Iris pigment epithelial cell (primary cell): Measurements from ENCODE around the gene CHPF.

ENCODE experiments used
- DNase-seq: peaks from one replicate; pipeline ENCODE4 v3.0.0-alpha.2; 2011; ENCODE audit warnings: low read depth

Gene CHPF

DNA sequence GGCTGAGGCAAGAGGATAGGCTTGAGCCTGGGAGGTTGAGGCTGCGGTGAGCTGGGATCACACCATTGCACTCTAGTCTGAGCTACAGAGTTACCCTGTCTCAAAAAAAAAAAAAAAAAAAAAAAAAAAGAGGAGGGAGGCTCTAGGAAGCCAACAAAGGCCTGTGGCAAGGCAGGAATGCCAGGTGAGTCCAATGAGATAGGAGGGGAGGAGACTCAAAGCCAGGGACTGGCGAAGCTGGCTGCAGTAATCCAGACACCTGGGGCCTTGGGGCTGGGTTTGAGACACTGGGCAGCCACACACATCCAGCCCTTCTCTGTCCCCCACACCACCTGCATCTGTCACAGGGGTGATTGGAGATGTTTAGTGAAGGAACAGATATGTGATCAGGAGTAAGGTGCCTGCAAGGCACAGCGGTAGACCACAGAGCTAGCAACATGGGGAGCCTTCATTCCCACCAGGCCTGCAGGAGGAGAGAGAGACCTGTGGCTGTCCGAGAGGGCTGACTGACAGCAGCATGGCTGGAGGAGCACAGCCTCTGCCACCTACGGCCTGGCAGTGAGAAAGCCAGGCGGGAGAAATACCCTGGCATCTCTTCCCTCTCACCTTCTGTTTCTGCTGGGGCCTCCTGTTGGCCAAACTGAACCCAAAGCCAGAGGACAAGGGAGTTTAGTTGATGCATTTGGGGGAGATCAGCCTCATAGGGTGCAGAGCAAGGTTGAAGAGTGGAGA is 9.5 kb downstream of the CHPF start:
- no peak for DNase-seq

DNA sequence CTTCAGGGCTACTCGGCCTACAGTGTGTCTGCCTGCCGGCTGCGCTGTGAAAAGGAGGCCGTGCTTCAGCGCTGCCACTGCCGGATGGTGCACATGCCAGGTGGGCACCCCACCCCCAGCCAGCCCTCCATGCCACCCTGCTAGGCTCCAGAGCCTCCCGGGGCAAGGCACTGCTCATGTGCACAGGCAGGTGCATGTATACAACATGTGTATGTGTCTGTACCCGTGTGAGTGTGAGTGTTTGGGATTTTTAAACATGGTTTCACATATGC is 11.3 kb downstream of the CHPF start:
- no peak for DNase-seq

DNA sequence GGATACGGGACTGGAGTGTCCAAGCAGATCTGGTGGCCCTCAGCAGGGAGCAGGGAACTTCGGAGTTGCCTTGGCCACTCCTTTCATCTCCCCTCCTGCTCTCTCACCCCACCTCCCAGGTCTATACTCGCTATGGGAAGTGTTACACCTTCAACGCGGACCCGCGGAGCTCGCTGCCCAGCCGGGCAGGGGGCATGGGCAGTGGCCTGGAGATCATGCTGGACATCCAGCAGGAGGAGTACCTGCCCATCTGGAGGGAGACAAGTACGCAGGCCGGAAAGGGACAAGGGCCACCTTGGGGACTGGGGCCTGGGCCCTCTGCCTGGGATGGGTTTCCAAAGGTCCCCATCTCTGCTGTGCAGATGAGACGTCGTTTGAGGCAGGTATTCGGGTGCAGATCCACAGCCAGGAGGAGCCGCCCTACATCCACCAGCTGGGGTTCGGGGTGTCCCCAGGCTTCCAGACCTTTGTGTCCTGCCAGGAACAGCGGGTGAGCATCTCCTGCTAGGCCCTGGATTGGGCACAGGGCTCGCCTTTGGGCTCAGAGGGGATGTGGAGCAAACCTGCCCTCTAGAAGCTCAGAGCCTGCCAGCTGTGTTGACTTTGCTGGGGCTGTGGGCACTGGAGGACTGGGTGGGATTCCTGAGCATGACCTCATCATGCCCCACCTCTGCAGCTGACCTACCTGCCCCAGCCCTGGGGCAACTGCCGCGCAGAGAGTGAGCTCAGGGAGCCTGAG is 11.8 kb downstream of the CHPF start:
- DNase-seq: no peak

DNA sequence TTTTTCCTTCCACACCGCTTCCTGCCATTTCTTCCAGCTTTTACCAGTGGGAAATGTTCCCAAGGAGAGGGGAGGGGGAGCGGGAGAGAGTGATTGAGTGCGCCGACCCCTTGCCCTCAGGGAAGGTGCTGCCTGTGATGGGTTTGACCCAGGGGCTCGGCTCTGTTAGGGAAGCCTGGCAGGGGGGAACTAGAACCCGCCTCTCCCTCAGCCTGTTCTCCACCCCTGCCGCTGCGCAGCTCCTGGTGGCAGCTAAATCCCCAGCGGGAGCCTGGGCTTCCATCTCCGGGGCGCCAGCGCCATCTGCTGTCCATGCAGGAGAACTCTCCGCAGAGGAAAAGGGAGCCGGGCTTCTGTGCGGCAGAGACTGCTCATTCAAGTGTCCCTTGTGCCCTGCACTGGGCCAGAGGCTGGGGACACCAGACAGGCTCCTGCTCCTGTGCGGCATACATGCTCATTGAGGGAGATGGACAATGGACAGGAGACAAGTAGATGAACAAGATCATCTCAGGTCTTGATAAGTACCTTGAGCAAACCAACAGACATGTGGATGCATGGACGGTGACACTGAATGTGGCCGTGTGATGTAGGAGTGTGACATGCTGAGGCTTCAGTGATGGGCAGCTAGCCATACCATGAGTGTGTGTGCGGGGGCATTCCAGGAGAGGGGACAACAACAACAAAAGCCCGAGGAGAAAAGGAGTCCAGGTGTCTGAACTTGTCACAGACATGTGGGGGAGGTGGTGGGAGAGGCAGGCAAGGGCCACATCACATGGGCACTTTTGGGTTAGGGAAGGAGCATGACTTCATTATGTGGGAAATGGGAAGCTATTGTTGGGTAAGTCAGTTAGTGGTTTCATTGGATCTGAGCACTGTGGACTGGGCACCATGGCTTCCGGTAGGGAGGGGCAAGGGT is 13.3 kb downstream of the CHPF start:
- DNase-seq: peak; percentile 76

DNA sequence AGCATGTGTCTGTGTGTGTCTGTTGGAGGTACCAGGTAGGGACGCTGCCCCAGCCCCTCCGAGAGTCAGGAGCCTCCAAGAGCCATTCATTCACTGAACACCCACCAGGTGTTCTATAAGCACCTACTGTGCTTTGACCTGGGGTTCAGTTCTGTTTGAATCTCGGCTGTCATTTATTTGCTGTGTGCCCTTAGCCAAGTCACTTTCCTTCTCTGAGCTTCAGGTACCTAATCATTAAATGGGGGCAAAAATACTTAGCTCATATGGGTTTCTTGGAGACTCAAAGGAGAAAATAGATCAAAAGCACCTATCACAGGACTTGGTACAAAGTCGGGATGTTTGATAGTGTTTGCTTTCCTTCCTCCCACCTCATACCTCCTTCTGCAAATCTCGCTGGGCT is 16.1 kb downstream of the CHPF start:
- no peak for DNase-seq

DNA sequence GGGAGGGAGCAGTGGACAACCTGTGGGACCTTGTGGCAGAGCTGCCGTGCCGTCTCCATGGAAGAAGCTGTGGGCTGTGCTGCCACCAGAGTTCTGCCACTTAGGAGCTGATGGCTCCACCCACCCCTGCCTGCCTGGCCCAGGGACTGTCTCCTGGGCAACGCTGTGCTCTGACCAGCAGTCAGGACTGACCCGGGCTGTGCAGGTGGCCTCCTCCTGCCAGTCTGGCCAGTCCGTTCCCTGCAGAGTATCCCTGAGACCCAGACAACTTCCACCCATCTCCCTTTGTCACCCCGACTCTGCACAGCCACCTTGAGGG is 16.6 kb downstream of the CHPF start:
- DNase-seq: no peak

DNA sequence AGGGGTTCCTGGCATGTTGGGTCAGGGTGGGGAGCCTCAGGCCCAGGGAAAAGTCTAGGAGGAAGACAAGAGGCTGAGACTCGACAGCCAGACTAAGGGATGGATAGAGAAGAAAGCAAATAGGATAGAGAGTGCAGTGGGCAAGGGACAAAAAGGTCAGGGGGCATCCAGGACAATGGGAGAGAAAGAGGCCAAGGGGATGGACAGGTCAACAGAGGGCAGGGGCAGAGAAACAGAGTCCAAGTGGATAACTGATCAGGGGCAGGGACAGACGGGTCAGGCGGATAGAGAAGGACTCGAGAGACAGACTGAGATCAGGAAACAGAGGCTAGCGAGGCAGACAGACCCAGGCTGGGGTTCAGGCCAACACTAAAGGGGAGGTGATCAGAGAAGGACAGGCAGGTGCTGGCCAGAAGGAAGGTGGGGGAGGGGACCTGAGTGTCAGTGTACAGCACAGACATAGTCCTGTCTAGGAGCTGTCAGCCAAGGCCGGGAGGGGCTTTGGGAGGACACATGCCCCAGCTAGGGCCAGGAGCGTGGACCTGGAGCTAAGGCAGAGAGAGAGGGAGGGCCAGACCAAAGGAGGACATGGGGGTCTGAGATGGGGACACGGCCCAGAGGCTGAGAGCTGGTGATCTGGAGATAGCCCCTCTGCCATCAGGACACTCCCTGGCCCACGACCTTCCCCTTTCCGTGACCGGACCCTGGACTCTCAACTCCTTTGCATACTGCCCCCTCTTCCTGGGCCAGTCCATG is 17.1 kb downstream of the CHPF start:
- no peak for DNase-seq

DNA sequence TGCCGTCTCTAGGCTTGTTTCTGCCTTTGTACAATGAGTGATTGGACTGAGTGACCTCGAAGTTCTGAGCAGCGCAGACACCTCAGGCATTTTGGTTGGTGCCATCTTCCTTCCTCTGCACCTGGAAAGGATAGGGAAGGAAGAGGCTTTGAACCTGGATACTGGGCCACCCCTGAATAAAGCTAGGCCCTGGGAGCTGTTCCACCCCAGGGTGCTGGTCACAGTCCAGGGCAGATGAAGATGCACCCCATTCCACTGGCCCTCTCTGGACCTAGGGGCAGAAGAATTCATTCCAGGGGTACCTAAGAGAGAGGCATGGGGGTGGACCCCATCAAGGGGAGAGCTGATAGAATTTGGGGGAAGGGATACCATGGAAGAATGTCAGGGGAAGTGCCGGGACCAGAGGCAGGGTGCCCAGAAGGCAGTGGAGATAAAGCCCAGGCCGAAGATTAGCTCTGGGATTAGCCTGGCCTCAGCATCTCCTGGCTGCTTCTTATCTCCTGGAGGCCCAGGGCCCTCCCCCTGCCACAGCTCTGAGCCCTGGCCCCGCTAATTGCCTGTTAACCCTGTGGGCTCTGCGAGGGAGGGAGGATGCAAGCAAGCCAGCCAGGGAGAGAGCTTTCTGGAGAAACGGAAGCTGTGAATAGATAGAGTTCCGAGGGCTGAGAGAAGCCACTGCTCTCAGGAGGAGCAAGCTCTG is 17.9 kb downstream of the CHPF start:
- no peak for DNase-seq

DNA sequence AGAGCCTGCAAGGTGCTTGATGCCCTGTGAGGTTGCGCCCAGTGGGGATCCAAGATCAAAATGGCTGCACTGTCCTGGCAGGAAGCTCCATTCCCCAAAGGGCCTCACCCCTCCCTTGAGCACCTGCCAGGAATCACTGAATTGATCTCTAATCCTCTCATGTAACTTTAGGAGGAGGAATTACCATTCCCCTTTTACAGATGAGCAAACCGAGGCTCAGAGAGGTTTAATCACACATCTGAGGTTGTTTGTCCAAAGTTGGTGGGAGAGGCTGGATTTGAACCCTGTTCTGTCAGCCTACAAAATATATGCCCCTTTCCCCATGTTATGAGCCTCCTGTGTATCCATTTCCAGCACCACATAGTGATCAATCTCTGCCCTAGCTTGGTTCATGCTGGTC is 18.8 kb downstream of the CHPF start:
- no peak for DNase-seq

DNA sequence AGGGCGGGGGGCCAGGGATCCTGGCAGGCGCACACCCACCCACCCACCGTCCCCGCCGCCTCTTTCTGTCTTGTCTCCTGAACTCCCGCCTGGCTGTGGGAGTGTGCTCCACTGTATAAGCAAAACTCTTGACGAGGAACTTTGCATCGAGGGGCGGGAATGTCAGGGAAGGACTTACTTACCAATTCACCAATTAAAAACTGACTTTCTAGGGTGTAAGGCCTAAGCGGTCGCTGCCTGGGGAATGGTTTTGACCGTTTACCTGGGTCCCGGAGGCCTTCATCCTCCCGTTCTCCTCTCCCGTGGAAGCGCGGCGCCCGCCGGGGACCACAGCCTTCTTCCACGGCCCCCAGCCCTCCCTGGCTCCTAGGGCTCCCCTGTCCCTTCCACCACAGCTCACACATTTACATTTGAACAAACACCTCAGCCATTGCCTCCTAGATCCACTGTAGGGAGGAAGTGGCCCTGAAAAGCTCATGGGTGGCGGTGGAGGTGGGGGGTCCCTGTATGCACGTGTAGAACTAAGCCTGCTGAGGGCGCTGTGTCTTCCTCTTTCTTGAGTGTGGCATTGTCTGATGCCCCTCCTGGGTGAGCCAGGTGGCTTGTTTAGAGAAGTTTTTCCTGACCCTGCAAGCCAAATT is 20.5 kb downstream of the CHPF start:
- DNase-seq: no peak

DNA sequence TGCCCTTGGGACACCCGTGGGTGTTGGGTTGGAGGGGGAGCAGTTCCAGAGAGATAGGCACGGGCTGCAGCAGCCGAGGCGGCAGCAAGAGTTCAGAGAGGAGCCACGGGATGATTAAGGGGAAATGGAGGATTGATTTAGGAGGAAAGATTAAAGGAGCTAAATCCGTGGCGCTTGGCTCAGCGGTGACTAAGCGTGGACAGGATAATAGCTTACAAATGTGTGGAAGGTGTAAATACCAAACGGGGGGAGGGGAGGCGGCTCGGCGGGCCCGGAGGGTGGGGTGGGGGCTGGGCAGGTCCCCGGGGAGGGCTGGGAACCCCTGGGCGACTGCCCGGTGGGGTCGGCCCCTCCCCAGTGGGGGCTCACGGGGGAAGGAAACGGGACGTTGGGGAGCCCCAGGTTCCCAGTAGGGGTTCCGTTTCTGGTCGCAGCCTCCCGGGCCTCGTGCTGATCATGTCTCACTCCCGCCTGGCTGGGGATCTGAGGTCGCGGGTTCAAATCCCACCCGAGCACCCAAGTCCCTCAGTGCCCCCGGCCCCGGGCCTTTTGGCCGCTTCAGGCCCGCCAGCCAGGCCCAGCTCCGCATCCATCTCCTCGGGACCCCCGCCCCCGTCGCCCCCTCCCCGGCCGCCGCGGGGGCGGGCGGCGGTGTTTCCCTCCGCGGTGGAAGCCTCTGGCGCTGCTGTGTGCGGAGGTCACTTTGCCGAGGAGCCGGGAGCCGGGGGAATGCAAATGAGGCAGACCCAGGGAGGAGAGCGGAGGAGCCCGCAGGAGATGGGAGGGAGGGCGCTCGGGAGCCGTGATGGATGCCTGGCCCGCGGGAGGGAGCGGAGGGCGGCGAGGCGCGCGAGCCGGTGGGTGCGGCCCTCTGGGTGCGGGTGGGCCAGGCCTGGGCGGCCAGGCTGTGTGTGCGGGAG is 21.2 kb downstream of the CHPF start:
- DNase-seq: peak; percentile 74

DNA sequence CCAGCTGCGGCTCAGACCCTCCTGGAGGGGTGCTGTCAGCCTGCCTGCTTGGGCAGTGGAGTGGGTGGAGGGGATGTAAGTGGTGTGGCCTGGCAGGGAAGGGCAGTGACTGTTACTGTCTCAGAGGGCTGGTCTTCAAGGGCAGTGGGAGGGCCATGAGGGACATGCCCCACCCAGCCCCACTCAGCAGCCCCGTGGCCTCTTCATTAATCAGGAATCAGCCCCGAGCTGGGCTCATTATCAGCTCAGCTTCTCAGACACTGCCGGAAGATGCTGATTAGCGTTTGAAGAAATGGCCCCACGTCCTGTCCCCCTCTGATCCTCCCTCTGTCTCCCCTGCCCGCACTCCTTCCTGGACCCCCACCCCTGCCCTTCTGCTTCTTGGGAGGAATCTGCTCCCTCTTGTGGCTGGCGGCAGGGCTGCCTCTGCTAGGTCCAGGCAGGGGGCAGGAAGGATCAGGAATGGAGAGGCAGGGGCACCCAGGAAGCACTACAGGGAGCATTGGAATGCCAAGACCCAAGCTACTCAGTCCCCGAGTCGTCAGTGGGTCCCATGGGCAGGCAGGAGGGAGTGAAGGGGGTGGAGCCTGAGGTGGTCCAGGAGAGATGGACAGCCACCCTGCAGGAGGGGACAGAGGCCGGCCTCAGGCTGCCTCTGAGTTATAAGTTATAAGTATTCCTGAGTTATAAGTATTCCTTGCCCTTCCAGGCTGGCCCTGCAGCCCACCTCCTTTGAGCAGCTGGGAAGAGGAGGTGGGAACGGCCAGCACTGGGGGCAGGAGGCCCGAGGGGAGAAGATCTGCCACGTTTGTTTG is 22.3 kb downstream of the CHPF start:
- peak; percentile 38 for DNase-seq

DNA sequence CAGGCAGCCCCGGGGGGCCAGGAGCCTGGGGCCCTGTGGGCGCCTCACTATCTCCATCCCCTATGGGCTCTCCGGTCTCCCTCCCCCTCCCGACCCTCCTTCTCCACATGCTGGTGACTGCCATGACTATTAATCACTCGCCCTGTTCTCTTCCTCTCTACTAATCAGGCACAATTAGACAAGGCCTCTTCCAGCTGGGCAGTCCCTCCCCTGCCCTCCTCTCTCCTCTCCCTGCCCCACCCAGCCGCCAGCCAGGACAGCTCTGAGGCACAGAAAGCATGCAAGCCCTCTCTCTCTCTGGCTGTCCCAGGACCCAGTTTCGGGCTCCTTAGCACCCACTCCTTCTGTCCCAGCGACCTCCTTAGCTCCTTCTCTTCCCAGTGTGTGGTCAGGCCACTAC is 23.5 kb downstream of the CHPF start:
- no peak for DNase-seq

DNA sequence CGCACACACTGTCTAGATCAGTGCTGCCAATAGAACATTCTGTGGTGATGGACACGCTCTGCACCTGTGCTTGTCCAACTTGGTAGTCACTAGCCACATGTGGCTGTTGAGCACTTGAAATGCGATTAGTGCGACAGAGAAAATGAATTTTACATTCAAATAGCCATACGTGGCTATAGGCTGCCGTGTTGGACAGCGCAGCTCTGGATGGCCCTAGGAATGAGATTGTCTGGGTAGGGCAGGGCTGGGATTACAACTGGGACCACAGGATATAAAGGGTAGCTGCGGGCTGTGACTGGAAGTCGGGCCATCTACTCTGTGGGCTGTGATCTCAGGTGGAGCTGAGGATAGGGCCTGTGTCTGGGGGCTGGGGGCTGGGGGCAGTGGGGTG is 24.1 kb downstream of the CHPF start:
- no peak for DNase-seq

DNA sequence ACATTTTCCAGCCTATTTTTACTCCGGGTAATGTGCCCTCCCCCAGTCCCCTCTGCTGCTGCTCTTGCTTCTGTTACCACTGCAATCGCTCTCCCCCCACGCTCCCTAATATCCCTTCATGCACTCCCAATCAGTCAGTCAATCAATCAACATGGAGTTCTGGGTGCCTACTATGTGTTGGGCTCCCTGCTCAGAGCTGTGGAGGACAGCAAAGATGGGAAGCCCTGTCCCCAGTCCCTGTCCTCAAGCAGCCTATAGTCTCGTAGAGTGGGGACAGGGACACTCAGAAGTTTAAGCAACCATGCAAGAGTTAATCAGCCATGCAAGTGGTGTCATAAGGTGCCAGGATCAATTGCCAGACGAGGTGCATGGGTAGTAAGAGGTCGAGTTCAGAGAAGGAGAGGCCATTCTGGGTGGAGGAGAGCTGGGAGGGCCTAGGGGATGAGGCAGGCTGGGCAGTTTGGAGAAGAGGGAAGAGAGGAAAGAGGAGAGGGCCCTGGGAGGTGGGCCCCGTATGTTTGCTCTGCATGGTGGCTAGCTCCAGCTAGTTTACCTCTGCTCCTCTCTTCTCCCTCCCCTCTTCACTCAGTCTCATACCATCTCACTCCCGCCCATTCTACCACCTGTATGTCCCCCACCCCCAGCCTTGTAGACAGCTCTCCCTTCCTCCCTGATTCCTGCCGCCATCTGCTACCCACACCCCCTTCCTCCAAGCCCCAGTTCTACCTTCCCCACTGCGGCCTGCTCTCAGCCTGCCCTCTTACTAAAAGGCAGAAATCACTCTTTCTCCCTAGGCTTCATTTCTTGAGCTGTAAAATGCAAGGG is 25.4 kb downstream of the CHPF start:
- DNase-seq: no peak

DNA sequence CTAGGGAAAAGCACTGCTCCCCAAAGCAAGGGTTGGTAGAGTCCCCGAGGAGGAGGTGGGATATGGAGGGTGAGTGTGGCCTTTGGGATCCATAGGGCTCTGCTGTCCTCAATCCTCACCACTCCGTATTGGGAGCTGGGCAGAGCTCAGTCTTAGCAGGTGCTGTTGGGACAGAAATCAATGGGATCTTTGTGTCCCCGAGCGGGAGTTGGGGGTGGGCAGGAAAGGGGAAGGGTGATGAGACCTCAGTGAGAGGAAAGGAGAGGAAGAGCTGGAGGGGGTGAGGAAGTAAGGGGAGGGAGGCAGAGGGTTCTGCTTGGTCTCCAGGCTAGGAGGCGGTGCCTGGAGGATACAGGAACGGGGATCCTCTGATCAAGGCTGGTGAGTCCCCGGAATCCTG is 26.7 kb downstream of the CHPF start:
- DNase-seq: no peak

DNA sequence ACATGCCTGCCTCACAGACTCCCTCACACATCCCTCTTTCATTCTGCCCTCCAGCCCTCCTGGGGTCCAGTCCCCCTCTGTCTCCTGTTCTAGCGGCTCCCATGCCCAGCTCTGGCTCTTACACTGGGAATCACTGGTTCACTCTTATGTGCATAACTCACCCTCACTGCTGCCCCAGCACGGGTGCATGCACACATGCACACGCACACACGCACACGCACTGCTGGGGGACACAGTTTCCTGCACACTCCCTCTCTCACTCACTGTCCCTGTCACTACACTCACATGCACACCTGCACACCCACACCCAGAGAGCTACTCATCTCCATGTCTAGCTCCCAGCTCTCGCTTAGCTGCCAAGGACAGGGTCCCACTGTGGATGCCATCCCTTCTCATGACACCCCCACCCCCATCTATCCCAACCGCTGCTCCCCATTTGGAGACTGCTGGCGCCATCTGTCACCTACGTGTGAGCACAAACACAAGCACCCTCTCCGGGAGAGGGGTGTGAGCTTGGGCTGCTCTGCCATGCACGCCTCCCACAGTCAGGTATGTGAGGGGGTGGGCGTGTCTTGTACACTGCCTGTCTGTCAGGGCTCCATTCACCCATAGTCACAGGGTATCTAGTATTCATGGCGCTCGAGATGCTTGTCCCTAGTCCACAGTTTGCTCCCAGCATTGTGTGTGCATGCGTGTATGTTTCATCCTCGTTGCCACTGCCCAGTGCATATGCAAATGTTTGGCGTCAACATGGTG is 27.6 kb downstream of the CHPF start:
- DNase-seq: no peak

DNA sequence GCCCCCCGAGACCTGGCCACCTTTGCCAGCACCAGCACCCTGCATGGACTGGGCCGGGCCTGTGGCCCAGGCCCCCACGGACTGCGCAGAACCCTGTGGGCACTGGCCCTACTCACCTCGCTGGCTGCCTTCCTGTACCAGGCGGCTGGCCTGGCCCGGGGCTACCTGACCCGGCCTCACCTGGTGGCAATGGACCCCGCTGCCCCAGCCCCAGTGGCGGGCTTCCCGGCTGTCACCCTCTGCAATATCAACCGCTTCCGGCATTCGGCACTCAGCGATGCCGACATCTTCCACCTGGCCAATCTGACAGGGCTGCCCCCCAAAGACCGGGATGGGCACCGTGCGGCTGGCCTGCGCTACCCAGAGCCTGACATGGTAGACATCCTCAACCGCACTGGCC is 28.8 kb downstream of the CHPF start:
- DNase-seq: no peak
